Neural progenitor cell (in vitro differentiated cells): ENCODE measurements around the gene GFOD1.

Experiments
- CTCF ChIP-seq: fragments of 200-600 bp; sonication (generic); IDR thresholded peaks from 2 replicates; pipeline ENCODE4 v1.5.1; 2017; ENCODE audit warnings: antibody characterized with exemption, mild to moderate bottlenecking
- EZH2 ChIP-seq: fragments of 200-600 bp; sonication (generic); IDR thresholded peaks from 2 replicates; pipeline ENCODE4 v1.6.1; 2017; ENCODE audit warnings: antibody characterized with exemption, mild to moderate bottlenecking, moderate library complexity

GRCh38 chr6:13505345-13505734 is 17.9 kb upstream of the GFOD1 start:
- TF ChIP-seq CTCF: no peak
- TF ChIP-seq EZH2: no peak
